ENCODE data around the gene EVI2A. TPM values are rescaled to one million over a fixed set of nuclear protein-coding genes. Genes with fewer than 3 reads are reported as not detected.
"Not testable (repeated sequence)": the region's sequence is repeated elsewhere in the genome, so short reads cannot be mapped to it uniquely, and the experiment has no call there.

Gene EVI2A
- total RNA-seq, 2 donors from 2014 or later, result 2.6 to 7.4 TPM

GRCh38 chr17:31294820-31295488, 26.5 kb downstream of the EVI2A start:
- Histone ChIP-seq H3K36me3 (no peaks in the 10 kb centered on the region), H3K27ac (no peak overlapping the region), H3K4me1 (no peaks in the 10 kb centered on the region), H3K4me3 (no peak overlapping the region), H3K27me3 (no peaks in the 10 kb centered on the region), H3K9ac (ENCODE audit: low read depth in 2 of 2, low read length in 2 of 2) (no peak overlapping the region), H3K9me3 (no peaks in the 10 kb centered on the region)
- no peak for TF ChIP-seq CTCF (IDR thresholded peaks at IDR 0.05)
- DNase-seq, result no peak
- intact Hi-C loops (cut with DNase I), result no loop called here

GRCh38 chr17:31294231-31294630, 27.2 kb downstream of the EVI2A start:
- DNase-seq, result no peak
- TF ChIP-seq CTCF (IDR thresholded peaks at IDR 0.05), result no peak
- H3K4me3 ChIP-seq, result no peak overlapping the region
- H3K9me3 ChIP-seq, result no peaks in the 10 kb centered on the region
- H3K36me3 ChIP-seq, result no peaks in the 10 kb centered on the region
- no peaks in the 10 kb centered on the region for H3K27me3 ChIP-seq
- H3K4me1 ChIP-seq, result no peaks in the 10 kb centered on the region
- intact Hi-C loops (cut with DNase I), result no loop called here
- H3K9ac ChIP-seq (ENCODE audit: low read depth in 2 of 2, low read length in 2 of 2), result no peak overlapping the region
- no peak overlapping the region for H3K27ac ChIP-seq

GRCh38 chr17:31293581-31293980, 27.8 kb downstream of the EVI2A start:
- H3K27me3 ChIP-seq, result no peaks in the 10 kb centered on the region
- intact Hi-C loops (cut with DNase I), result no loop called here
- no peak overlapping the region for H3K9ac ChIP-seq (ENCODE audit: low read depth in 2 of 2, low read length in 2 of 2)
- no peak overlapping the region for H3K27ac ChIP-seq
- H3K36me3 ChIP-seq, result no peaks in the 10 kb centered on the region
- H3K4me1 ChIP-seq, result no peaks in the 10 kb centered on the region
- no peak for TF ChIP-seq CTCF (IDR thresholded peaks at IDR 0.05)
- no peak overlapping the region for H3K4me3 ChIP-seq
- no peaks in the 10 kb centered on the region for H3K9me3 ChIP-seq
- DNase-seq, result no peak

GRCh38 chr17:31291820-31292219, 29.6 kb downstream of the EVI2A start:
- intact Hi-C loops (cut with DNase I), result no loop called here
- no peak for TF ChIP-seq CTCF (IDR thresholded peaks at IDR 0.05)
- H3K4me1 ChIP-seq, result no peaks in the 10 kb centered on the region
- no peaks in the 10 kb centered on the region for H3K9me3 ChIP-seq
- H3K27me3 ChIP-seq, result no peaks in the 10 kb centered on the region
- H3K36me3 ChIP-seq, result no peaks in the 10 kb centered on the region
- H3K9ac ChIP-seq (ENCODE audit: low read depth in 2 of 2, low read length in 2 of 2), result no peak overlapping the region
- H3K4me3 ChIP-seq, result no peak overlapping the region
- no peak for DNase-seq
- no peak overlapping the region for H3K27ac ChIP-seq

GRCh38 chr17:31289790-31290189, 31.6 kb downstream of the EVI2A start:
- no peaks in the 10 kb centered on the region for H3K36me3 ChIP-seq
- no peak overlapping the region for H3K4me3 ChIP-seq
- intact Hi-C loops (cut with DNase I), result no loop called here
- H3K27ac ChIP-seq, result no peak overlapping the region
- TF ChIP-seq CTCF (IDR thresholded peaks at IDR 0.05), result no peak
- no peak overlapping the region for H3K9ac ChIP-seq (ENCODE audit: low read depth in 2 of 2, low read length in 2 of 2)
- no peak for DNase-seq
- no peaks in the 10 kb centered on the region for H3K27me3 ChIP-seq
- no peaks in the 10 kb centered on the region for H3K4me1 ChIP-seq
- no peaks in the 10 kb centered on the region for H3K9me3 ChIP-seq

GRCh38 chr17:31287932-31288331, 33.5 kb downstream of the EVI2A start:
- H3K4me1 ChIP-seq; H3K9ac ChIP-seq (ENCODE audit: low read depth in 2 of 2, low read length in 2 of 2); H3K9me3 ChIP-seq; H3K27me3 ChIP-seq; intact Hi-C loops (cut with DNase I); H3K27ac ChIP-seq; H3K36me3 ChIP-seq; DNase-seq; H3K4me3 ChIP-seq: not testable (repeated sequence)
